GM19463 (cell line): ENCODE measurements around the gene EIF4H.
A peak's percentile ranks its signal among the peaks of the same experiment; 100 is the strongest.
"Not testable (repeated sequence)": the region's sequence is repeated elsewhere in the genome, so short reads cannot be mapped to it uniquely, and the experiment has no call there.

Source experiments
- ATAC-seq: cut with Tn5 transposase; IDR thresholded peaks from one replicate; pipeline ENCODE4 v1.9.1; 2021; ENCODE audit warnings: mild to moderate bottlenecking, moderate library complexity; ENCODE audit not compliant: unreplicated experiment

The EIF4H gene

GRCh38 chr7:74197449-74198124 is 23.4 kb downstream of the EIF4H start:
- ATAC-seq = no peak

DNA sequence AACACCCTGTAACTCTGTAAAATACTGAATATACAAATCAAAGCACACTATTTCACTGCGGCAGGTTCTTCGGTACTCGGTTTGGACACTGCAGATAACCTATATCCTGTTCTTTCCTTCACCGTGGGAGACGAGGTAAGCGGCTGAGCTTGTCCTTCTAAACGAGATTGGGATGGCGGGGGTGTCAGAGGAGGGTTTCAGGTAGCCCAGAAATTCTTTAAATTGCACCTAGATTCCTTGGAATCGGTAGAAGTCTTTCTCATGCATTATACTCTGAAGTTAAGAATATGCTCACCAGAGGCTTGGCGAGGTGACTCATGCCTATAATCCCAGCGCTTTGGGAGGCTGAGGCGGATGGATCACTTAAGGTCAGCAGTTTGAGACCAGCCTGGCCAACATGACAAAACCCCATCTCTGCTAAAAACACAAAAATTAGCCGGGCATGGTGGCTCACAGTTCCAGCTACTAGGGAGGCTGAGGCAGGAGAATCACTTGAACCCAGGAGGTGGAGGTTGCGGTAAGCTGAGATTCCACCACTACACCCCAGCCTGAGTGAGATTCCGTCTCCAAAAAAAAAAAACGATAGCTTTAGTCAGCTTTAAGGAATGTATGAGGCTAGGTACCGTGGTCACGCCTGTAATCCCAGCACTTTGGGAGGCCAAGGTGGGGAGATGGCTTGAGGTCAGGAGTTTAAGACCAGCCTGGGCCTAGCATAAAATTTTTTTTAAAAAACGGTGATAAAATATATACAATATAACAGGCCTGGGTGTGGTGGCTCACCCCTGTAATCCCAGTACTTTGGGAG is 25.6 kb downstream of the EIF4H start:
- ATAC-seq = no peak

DNA sequence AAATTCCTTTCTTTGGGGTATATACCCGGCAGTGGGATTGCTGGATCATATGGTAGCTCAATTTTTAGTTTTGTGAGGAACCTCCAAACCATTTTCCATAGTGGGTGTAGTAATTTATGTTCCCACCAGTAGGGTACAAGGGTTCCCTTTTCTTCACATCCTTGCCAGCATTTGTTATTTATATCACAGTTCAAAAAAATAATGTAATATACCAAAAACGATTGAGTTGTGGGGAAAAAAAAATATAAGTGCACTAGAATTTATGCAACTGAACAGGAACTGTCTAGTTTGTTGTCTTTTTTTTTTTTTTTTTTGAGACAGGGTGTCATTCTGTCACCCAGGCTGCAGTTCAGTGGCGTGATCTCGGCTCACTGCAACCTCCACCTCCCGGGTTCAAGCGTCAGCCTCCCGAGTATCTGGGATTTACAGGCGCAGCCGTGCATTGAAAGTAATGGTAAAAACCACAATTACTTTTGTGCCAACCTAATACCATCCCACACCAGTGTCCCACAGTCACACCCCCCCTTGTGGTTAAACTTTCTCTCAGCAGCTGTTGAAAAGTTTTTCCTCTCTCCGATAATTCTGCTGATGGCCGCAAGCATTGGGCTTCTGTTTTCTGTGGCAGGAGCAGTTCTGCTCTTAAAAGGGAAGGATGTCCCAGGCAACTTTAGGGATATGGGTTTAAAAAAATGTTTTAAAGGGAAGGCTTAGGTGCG is 28.8 kb downstream of the EIF4H start:
- ATAC-seq = no peak

GRCh38 chr7:74203956-74204618 is 29.9 kb downstream of the EIF4H start:
- no peak for ATAC-seq

DNA sequence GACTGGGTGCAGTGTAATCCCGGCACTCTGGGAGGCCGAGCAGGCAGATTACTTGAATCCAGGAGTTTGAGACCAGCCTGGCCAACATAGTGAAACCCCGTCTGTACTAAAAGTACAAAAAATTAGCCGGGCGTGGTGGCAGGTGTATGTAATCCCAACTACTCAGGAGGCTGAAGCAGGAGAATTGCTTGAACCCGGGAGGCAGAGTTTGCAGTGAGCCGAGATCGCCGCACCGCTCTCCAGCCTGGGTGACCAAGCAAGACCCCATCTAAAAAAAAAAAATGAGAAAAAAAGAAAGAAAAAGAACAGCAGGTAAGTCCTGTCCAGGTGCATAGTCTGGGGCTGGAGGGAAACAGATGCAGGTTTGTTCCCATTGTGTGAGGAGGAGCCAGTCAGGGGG is 31.9 kb downstream of the EIF4H start:
- not testable (repeated sequence) for ATAC-seq

DNA sequence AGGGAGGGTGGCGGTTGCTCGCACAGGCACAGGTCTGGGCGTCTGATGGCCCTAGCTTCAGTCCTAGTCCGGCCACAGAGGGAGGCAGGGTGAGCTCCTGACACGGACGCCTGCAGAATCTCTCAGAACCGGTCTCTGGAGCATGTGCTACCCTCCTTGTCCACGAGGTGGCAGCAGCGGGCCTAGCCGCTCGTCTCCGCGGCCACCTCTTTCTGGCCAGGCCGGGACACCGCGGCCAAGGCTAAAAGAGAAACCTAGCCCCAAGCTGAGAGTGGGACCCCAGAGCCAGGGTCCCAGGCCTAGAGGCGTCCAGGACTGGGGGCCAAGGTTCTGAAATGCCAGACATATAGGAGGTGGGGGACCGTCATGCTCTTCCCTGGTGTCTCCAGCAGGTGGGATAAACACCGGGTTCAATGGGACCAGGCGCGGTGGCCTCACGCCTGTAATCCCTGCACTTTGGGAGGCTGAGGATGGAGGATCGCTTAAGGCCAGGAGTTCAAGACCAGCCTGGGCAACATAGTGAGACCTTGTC is 32.5 kb downstream of the EIF4H start:
- ATAC-seq = peak; percentile 32

DNA sequence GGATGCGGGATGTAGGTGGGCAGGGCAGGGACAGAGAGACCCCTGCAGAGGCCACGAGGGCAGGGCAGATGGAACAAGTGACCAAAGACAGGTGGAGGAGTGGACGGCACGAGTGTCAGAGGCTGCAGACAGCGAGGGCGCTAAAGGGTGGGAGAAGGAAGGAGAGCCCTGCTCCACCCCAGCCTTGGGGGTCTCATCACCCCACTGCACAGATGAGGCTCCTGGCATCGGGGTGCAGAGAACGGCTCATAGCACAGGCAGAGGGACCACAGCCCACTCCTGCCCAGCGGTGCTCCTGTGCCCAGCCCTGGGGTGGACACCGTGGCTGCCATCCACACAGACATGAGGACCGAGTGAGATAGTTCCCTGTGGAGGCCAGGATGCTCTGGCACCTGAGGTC is 33.4 kb downstream of the EIF4H start:
- no peak for ATAC-seq

GRCh38 chr7:74208241-74208640 is 34.1 kb downstream of the EIF4H start:
- not testable (repeated sequence) for ATAC-seq

DNA sequence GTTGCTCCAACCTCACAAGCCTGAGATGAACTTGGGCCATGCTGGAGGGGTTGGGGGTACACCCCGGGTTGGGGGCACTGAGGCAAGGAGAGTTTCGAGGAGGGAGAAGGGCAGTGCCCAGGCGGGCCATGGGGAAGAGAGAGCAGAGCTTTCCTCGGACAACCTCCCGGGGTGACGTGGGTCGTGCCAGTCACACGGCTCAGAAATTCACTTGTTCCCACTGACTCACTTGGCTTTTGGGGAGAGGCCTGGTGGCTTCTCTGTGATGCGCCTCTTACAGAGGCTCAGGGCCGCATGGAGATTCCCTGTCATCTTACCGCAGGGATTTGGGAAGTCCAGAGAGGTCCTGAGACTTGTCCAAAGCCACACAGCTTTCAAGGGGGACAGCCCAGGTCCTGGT is 38.5 kb downstream of the EIF4H start:
- no peak for ATAC-seq

DNA sequence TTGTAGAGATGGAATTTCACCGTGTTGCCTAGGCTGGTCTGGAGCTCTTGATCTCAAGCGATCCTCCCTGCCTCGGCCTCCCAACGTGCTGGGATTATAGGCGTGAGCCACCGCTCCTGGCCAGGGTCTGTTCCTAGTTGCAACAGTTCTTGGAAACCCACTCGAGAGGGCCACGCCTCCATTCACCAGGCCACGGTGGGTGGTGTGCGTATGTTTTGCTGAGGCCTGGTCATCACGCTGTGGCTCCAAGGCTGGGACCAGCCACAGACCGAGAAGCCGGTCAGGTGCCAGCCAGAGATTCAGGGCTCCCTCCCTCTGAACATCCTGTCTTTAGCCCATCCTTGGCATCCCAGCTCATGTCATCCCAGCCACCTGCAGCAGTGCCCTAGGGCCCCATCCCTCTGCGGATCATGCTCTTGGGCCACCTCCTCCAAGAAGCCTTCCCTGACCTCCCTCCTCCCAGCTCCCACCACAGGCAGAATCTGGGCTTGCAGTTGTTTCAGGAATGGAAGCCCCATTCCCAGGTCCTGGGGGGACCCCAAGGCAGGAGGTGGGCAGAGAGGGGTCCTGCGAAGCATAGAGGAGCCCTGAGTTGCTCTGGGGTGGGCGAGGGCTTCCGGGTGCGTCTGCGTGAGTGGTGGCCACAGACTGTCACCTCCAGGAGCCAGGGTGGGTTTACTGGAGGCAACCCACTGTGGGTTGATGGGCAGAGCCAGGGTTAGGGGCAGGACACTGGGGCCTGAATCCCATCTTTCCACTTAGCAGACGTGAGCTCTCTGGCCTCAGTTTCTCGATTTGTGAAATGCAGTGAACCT is 40.9 kb downstream of the EIF4H start:
- ATAC-seq = no peak

- ATAC-seq = no peak
Observed at GRCh38 chr7:74215921-74216320, 41.8 kb downstream of the EIF4H start.

DNA sequence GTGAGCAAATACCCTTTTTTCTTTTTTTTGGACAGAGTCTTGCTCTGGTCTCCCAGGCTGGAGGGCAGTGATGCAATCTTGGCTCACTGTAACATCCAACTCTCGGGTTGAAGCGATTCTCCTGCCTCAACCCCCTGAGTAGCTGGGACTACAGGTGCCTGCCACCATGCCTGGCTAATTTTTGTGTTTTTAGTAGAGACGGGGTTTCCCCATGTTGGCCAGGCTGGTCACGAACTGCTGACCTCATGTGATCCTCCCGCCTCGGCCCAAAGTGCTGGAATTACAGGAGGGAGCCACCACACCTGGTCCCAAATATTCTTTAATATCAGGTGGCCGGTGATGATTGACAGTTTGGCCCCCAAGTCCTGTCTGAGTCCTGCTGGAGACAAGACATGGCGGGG is 42.2 kb downstream of the EIF4H start:
- no peak for ATAC-seq

- peak; percentile 49 for ATAC-seq
Observed at GRCh38 chr7:74217455-74218342, 43.5 kb downstream of the EIF4H start.

- ATAC-seq = no peak
Observed at GRCh38 chr7:74218343-74218698, 44.2 kb downstream of the EIF4H start.

- ATAC-seq = no peak
Observed at GRCh38 chr7:74219416-74219815, 45.3 kb downstream of the EIF4H start.

DNA sequence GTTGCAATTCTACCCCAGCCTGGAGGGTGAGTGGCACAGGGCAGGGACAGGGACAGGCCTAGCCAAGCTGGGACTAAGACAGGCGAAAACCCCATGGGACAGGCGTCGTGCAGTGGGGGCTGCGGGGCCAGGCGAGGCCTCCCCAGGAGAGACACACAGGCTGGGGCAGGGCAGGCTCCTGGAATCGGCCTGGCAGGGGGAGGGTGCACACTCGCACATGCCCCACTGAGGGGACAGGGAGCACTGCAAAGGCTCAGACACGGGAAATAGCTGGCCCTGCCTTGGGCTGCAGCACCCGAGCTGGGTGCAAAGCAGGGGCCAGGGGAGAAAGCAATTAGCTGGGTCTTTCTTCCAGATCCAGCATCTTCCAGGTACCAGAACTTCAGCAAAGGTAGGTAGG is 46.1 kb downstream of the EIF4H start:
- no peak for ATAC-seq

GRCh38 chr7:74221713-74222112 is 47.6 kb downstream of the EIF4H start:
- ATAC-seq = no peak

GRCh38 chr7:74222851-74223710 is 48.9 kb downstream of the EIF4H start:
- no peak for ATAC-seq
